Spleen (tissue), 7 donors: ENCODE results near the gene ACSS1.

ENCODE experiments used
- CTCF ChIP-seq, 11 experiments: fragments of 200-600 bp in 7 of 11; fragments of 450-650 bp in 4 of 11; sonication (generic) in 4 of 11; IDR thresholded peaks in 8 of 11; conservative IDR thresholded peaks in 3 of 11; 1 replicate in 7 of 11; 2 replicates in 4 of 11; pipeline versions ENCODE4 v1.4.0 to v1.8.0; 2016 to 2021; ENCODE audit warnings: antibody characterized with exemption in 11 of 11, inconsistent platforms in 4 of 11, mild to moderate bottlenecking in 1 of 11
- POLR2AphosphoS5 ChIP-seq, 3 donors: sonication (generic); formaldehyde crosslinking; IDR thresholded peaks; one replicate each; pipeline ENCODE4 v1.5.1; 2017; ENCODE audit warnings: antibody characterized with exemption in 3 of 3
- donor health status: DM: no; HTN: no; CAD: no; lungs with moderate emphysema.
- donor health status: DM: no; HTN: no; CAD: no.
- donor health status: DM: no; HTN: no; CAD: no.

GRCh38 chr20:24978513-24978912 is 79.4 kb downstream of the ACSS1 start:
- TF ChIP-seq CTCF (IDR thresholded peaks at IDR 0.05 in 8 of 11, conservative IDR thresholded peaks at IDR 0.05 in 3 of 11), result no peak
- TF ChIP-seq POLR2AphosphoS5 (IDR thresholded peaks at IDR 0.05), result no peak
